H1 (cell line): ENCODE measurements around the gene SAFB2. TPM values are rescaled to one million over a fixed set of nuclear protein-coding genes. Genes with fewer than 3 reads are reported as not detected.
A peak's percentile ranks its signal among the peaks of the same experiment; 100 is the strongest.

Experiments
- CTCF ChIA-PET: fragments of 300-600 bp; sonication (Branson Sonifier 250); formaldehyde crosslinking; loops from one replicate; lab custom pipeline; 2021; ENCODE audit not compliant: partially characterized antibody; lab: Charles Lee
- POLR2A ChIA-PET: fragments of 300-600 bp; sonication (Branson Sonifier 250); formaldehyde crosslinking; loops from one replicate; lab custom pipeline; 2021; ENCODE audit warnings: inconsistent platforms; ENCODE audit not compliant: partially characterized antibody; lab: Charles Lee
- DNase-seq, 2 experiments: peaks; one replicate each; pipeline versions ENCODE4 v3.0.0 to v3.0.0-alpha.2; 2010 to 2022; ENCODE audit warnings: low spot score in 2 of 2, low read depth in 1 of 2, mixed read lengths in 1 of 2
- FAIRE-seq: peaks from 2 replicates; lab custom pipeline; 2011; peaks lifted over from hg19 to GRCh38; lab: Jason Lieb, UNC
- H2AFZ ChIP-seq: 2 replicates; pipeline ENCODE4 v1.8.1; 2012; ENCODE audit warnings: low read length, inconsistent platforms
- H2AK5ac ChIP-seq: 2 replicates; pipeline ENCODE4 v1.6.1; 2013; ENCODE audit warnings: low read depth, low read length
- H2BK120ac ChIP-seq: replicated peaks from 2 replicates; pipeline ENCODE3; 2013; ENCODE audit warnings: low read depth, low read length, inconsistent platforms
- H2BK12ac ChIP-seq: 2 replicates; pipeline ENCODE4 v1.6.1; 2013; ENCODE audit warnings: low read depth, low read length
- H2BK15ac ChIP-seq: 2 replicates; pipeline ENCODE4 v1.6.1; 2013; ENCODE audit warnings: low read length
- H2BK20ac ChIP-seq: 2 replicates; pipeline ENCODE4 v1.6.1; 2013; ENCODE audit warnings: low read length
- H2BK5ac ChIP-seq: 2 replicates; pipeline ENCODE4 v1.6.1; 2013; ENCODE audit warnings: low read depth, low read length
- H3K14ac ChIP-seq: 2 replicates; pipeline ENCODE4 v1.6.1; 2013; ENCODE audit warnings: inconsistent platforms; ENCODE audit not compliant: insufficient read length
- H3K18ac ChIP-seq: 2 replicates; pipeline ENCODE4 v1.6.1; 2013; ENCODE audit warnings: low read length; ENCODE audit errors: extremely low read depth
- H3K23ac ChIP-seq: 2 replicates; pipeline ENCODE4 v1.6.1; 2013; ENCODE audit warnings: inconsistent platforms; ENCODE audit not compliant: insufficient read length
- H3K23me2 ChIP-seq: 2 replicates; pipeline ENCODE4 v1.6.1; 2013; ENCODE audit warnings: low read depth, low read length
- H3K27ac ChIP-seq: 2 replicates; pipeline ENCODE4 v1.6.1; 2011; ENCODE audit warnings: low read depth, low read length, inconsistent platforms
- H3K27me3 ChIP-seq, 4 experiments: replicated peaks in 1 of 4; 1 replicate in 1 of 4; 2 replicates in 3 of 4; pipeline versions ENCODE4 v1.6.1 to v1.8.1; 2011 to 2013; ENCODE audit warnings: low read length in 3 of 4, mild to moderate bottlenecking in 3 of 4, inconsistent platforms in 2 of 4, mixed read lengths in 2 of 4, moderate library complexity in 1 of 4; ENCODE audit not compliant: control insufficient read depth in 3 of 4, insufficient read depth in 3 of 4; ENCODE audit errors: extremely low read depth in 1 of 4
- H3K36me3 ChIP-seq, 4 experiments: 2 replicates each; pipeline versions ENCODE4 v1.6.1 to v1.8.1; 2011 to 2013; ENCODE audit warnings: mild to moderate bottlenecking in 4 of 4, low read length in 3 of 4, moderate library complexity in 2 of 4, control low read depth in 1 of 4, inconsistent platforms in 1 of 4; ENCODE audit not compliant: insufficient read depth in 4 of 4, control insufficient read depth in 2 of 4
- H3K4ac ChIP-seq: replicated peaks from 2 replicates; pipeline ENCODE3; 2013; ENCODE audit warnings: low read length, low read depth, mixed read lengths, inconsistent platforms; ENCODE audit not compliant: insufficient read length
- H3K4me1 ChIP-seq, 4 experiments: replicated peaks in 1 of 4; 1 replicate in 1 of 4; 2 replicates in 3 of 4; pipeline versions ENCODE4 v1.6.1 to v1.8.1; 2011 to 2013; ENCODE audit warnings: low read length in 3 of 4, inconsistent platforms in 2 of 4, mixed read lengths in 1 of 4; ENCODE audit not compliant: insufficient read depth in 4 of 4, control insufficient read depth in 3 of 4
- H3K4me2 ChIP-seq, 2 experiments: 2 replicates each; pipeline versions ENCODE4 v1.6.1 to v1.8.1; 2011 to 2013; ENCODE audit warnings: low read depth in 2 of 2, low read length in 2 of 2, control low read depth in 1 of 2, inconsistent platforms in 1 of 2, mild to moderate bottlenecking in 1 of 2; ENCODE audit not compliant: insufficient read depth in 1 of 2
- H3K4me3 ChIP-seq, 4 experiments: fragments of 200-600, 300-600 bp in 1 of 4; sonication (generic), shearing (Covaris generic), sonication (Bioruptor Twin) in 1 of 4; 2 replicates each; pipeline versions ENCODE4 v1.5.1 to v1.8.1; 2011 to 2016; ENCODE audit warnings: low read length in 4 of 4, low read depth in 3 of 4, control low read depth in 2 of 4, inconsistent platforms in 2 of 4, mild to moderate bottlenecking in 2 of 4, mixed read lengths in 1 of 4, moderate library complexity in 1 of 4; ENCODE audit not compliant: insufficient read depth in 2 of 4; ENCODE audit errors: extremely low read depth in 1 of 4
- H3K56ac ChIP-seq: replicated peaks from 2 replicates; pipeline ENCODE3; 2013; ENCODE audit warnings: low read depth, mild to moderate bottlenecking, mixed read lengths, low read length, inconsistent platforms; ENCODE audit not compliant: insufficient read length
- H3K79me1 ChIP-seq: 2 replicates; pipeline ENCODE4 v1.6.1; 2013; ENCODE audit warnings: low read depth, low read length, control low read depth
- H3K79me2 ChIP-seq, 2 experiments: 2 replicates each; pipeline versions ENCODE4 v1.6.1 to v1.8.1; 2012 to 2013; ENCODE audit warnings: low read length in 2 of 2, mild to moderate bottlenecking in 2 of 2, inconsistent platforms in 1 of 2; ENCODE audit not compliant: insufficient read depth in 2 of 2, control insufficient read depth in 1 of 2
- H3K9ac ChIP-seq, 4 experiments: replicated peaks in 1 of 4; 1 replicate in 1 of 4; 2 replicates in 3 of 4; pipeline versions ENCODE4 v1.6.1 to v1.8.1; 2011 to 2013; ENCODE audit warnings: low read depth in 3 of 4, low read length in 3 of 4, control low read depth in 2 of 4, mild to moderate bottlenecking in 2 of 4, moderate library complexity in 2 of 4, inconsistent platforms in 1 of 4; ENCODE audit errors: extremely low read depth in 1 of 4
- H3K9me3 ChIP-seq, 2 experiments: 2 replicates each; pipeline versions ENCODE4 v1.6.1 to v1.8.1; 2012 to 2013; ENCODE audit warnings: mild to moderate bottlenecking in 2 of 2, moderate library complexity in 2 of 2, control low read depth in 1 of 2, inconsistent platforms in 1 of 2, low read depth in 1 of 2, low read length in 1 of 2, mixed read lengths in 1 of 2; ENCODE audit not compliant: insufficient read depth in 2 of 2
- H4K20me1 ChIP-seq, 2 experiments: replicated peaks in 1 of 2; 2 replicates each; pipeline versions ENCODE3 to v1.8.1; 2011 to 2013; ENCODE audit warnings: inconsistent platforms in 2 of 2, low read length in 2 of 2, mild to moderate bottlenecking in 1 of 2; ENCODE audit not compliant: insufficient read depth in 2 of 2, control insufficient read depth in 1 of 2
- H4K5ac ChIP-seq: 2 replicates; pipeline ENCODE4 v1.6.1; 2013; ENCODE audit warnings: low read length, low read depth, mixed read lengths, inconsistent platforms; ENCODE audit not compliant: insufficient read length
- H4K8ac ChIP-seq: 2 replicates; pipeline ENCODE4 v1.8.0; 2013; ENCODE audit warnings: mild to moderate bottlenecking, moderate library complexity, low read length, inconsistent platforms; ENCODE audit not compliant: insufficient read depth; ENCODE audit errors: extremely low read depth
- H4K91ac ChIP-seq: replicated peaks from 2 replicates; pipeline ENCODE3; 2013; ENCODE audit warnings: low read length, mixed read lengths, inconsistent platforms; ENCODE audit not compliant: insufficient read length
- CBX8 ChIP-seq: fragments of 300-800, 300-1000 bp; sonication (generic); IDR thresholded peaks from 2 replicates; pipeline ENCODE4 v1.7.1; 2016; ENCODE audit warnings: low read depth, low read length, borderline replicate concordance
- CTCF ChIP-seq, 3 experiments: IDR thresholded peaks; 1 replicate in 2 of 3; 2 replicates in 1 of 3; pipeline versions ENCODE4 v1.5.1 to v1.6.1; 2011; ENCODE audit warnings: low read length in 3 of 3, mild to moderate bottlenecking in 3 of 3, inconsistent platforms in 2 of 3, low read depth in 1 of 3, moderate library complexity in 1 of 3; ENCODE audit not compliant: insufficient read depth in 1 of 3; ENCODE audit errors: control extremely low read depth in 1 of 3
- WGBS, 2 experiments: shearing (Covaris generic) in 1 of 2; methylation state at CpG; one replicate each; pipeline versions ENCODE4 v1.1.6 to v1.1.7; 2013 to 2015; ENCODE audit warnings: low lambda C conversion rate in 2 of 2, mixed read lengths in 2 of 2, inconsistent platforms in 1 of 2, low coverage in 1 of 2, missing lambda C conversion rate in 1 of 2; ENCODE audit not compliant: insufficient replicate concordance in 2 of 2, insufficient coverage in 1 of 2, insufficient read length in 1 of 2; ENCODE audit errors: extremely low coverage in 1 of 2, missing lambda C conversion rate in 1 of 2; 5-methylcytosine and 5-hydroxymethylcytosine counted together
- polyA plus RNA-seq, 7 experiments: library from polyadenylated mRNA; depleted of rRNA in 3 of 7; stranded (reverse) in 5 of 7; unstranded in 2 of 7; fragments of >200 nt in 5 of 7; fragments of 200-250 nt in 2 of 7; gene quantifications; 1 replicate in 5 of 7; 2 replicates in 1 of 7; 4 replicates in 1 of 7; pipeline versions ENCODE4 v1.2.1 to v1.2.3, GENCODE V29; 2011 to 2013; ENCODE audit warnings: missing spikeins in 2 of 7, mixed read lengths in 2 of 7
- total RNA-seq: library from RNA; stranded (reverse); fragmentation: NEBNext Ultra II Directional; extraction: Animal tissue kit (Norgen Biotek cat#: 25700); gene quantifications from 2 replicates; pipeline ENCODE4 v1.2.1, GENCODE V29; 2021

The SAFB2 gene
- total and polyA plus RNA-seq, 2 of the 8 experiments (the other 6 are each of a cell fraction or from before 2014, with no cell fraction given) = 14.8 to 63.8 TPM

GRCh38 chr19:5651361-5651760 lies 28.8 kb upstream of the SAFB2 start:
- Histone ChIP-seq H4K20me1 (peaks cover 3 to 14% of the 10 kb centered on the region in 2 experiments), H3K23me2 (no peaks in the 10 kb centered on the region), H3K27ac (no peak overlapping the region), H3K23ac (no peak overlapping the region), H3K4me2 (no peak overlapping the region), H2AFZ (no peak overlapping the region), H3K79me1 (no peaks in the 10 kb centered on the region; the same call in 1 of the 2 replicates), H2AK5ac (no peak overlapping the region), H3K4me3 (no peak overlapping the region), H3K18ac (no peak overlapping the region), H3K27me3 (no peaks in the 10 kb centered on the region), H2BK20ac (no peak overlapping the region), H3K36me3 (peaks cover 46 to 90% (median 78%) of the 10 kb centered on the region in 4 experiments), H3K14ac (no peak overlapping the region), H2BK12ac (no peak overlapping the region), H3K4ac (no peak overlapping the region), H2BK5ac (no peak overlapping the region), H2BK120ac (no peak overlapping the region), H3K79me2 (0 out of 4 replicates have a peak, but pooled peaks cover 0 to 8% of the 10 kb centered on the region in 2 experiments), H3K9ac (no peak overlapping the region), H4K91ac (no peak overlapping the region), H4K8ac (no peak overlapping the region), H3K9me3 (no peaks in the 10 kb centered on the region), H4K5ac (no peak overlapping the region), H3K4me1 (no peaks in the 10 kb centered on the region), H2BK15ac (no peak overlapping the region), H3K56ac (no peak overlapping the region)
- ChIA-PET POLR2A (interaction anchor here (1.1 kb wide), 2 partner anchors 18 to 29 kb away, joined by 3 to 4 read pairs; partner anchors contain the start of genes SAFB and SAFB2), CTCF (interaction anchor here (0.8 to 1.2 kb wide), 3 partner anchors 9 to 17 kb away, joined by 3 to 4 read pairs (median 4); no protein-coding TSS in a partner anchor)
- TF ChIP-seq CTCF (IDR thresholded peaks at IDR 0.05; ENCODE audit: control extremely low read depth in 1 of 3, insufficient read depth in 1 of 3, low read depth in 1 of 3, low read length in 3 of 3) (peak in 2 of 3 experiments; percentile 8 to 23; a peak in 1 of 4 replicates), CBX8 (no peak)
- no peak for FAIRE-seq
- DNase-seq = no peak
- 91% methylated on average over 5 of the region's 5 CpGs; no CpG with 5 or more reads in 1 of the 2 experiments for WGBS, 2 experiments
